Measurements from ENCODE around the gene LYRM4. TPM values are rescaled to one million over a fixed set of nuclear protein-coding genes. Genes with fewer than 3 reads are reported as not detected.

LYRM4 gene
- total RNA-seq, 1 donor from 2014 or later, result 34.4 TPM

DNA sequence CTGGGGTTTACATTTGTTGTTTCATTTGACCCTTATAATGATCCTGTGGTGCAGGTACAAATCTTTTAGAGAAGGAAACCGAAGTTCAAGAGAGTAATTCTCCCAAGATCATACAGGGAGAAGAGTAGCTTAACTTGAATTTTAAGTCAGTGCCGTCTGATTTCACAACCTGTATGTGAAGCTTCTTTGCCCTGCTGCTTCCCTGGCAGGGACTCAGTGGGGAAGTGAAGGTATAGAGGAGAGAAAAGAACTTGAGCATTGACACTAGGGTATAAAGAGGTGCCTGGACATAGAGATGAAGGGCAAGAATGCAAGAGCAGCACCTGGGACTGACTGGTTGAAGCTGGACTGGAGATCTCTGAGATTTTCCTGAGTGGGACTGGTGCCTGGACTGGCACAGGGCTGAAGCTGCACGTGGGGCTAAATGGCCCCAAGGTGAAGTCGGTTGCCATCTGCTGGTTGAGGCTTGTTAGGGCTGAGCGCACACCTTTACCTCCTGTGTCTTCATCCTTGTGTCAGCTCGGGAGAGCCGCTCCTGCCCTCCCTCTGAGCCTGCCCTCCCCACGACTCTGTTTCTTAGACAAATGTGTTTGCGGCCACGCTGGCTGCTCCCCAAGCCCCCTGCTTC lies 42.4 kb upstream of the LYRM4 start:
- no peaks in the 10 kb centered on the region for H3K36me3 Mint-ChIP-seq (ENCODE audit: insufficient read depth)
- peak overlapping the region; percentile 29 for H3K27ac Mint-ChIP-seq
- H3K9me3 Mint-ChIP-seq (ENCODE audit: low read depth), result no peaks in the 10 kb centered on the region
- H3K4me3 Mint-ChIP-seq (ENCODE audit: low read depth), result no peak overlapping the region
- peaks cover 4% of the 10 kb centered on the region for H3K4me1 Mint-ChIP-seq (ENCODE audit: low read depth)
- TF ChIP-seq, protein P1, sequence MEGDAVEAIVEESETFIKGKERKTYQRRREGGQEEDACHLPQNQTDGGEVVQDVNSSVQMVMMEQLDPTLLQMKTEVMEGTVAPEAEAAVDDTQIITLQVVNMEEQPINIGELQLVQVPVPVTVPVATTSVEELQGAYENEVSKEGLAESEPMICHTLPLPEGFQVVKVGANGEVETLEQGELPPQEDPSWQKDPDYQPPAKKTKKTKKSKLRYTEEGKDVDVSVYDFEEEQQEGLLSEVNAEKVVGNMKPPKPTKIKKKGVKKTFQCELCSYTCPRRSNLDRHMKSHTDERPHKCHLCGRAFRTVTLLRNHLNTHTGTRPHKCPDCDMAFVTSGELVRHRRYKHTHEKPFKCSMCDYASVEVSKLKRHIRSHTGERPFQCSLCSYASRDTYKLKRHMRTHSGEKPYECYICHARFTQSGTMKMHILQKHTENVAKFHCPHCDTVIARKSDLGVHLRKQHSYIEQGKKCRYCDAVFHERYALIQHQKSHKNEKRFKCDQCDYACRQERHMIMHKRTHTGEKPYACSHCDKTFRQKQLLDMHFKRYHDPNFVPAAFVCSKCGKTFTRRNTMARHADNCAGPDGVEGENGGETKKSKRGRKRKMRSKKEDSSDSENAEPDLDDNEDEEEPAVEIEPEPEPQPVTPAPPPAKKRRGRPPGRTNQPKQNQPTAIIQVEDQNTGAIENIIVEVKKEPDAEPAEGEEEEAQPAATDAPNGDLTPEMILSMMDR (IDR thresholded peaks at IDR 0.05; ENCODE audit: unreplicated experiment), result peak; percentile 67
- DNase-seq (ENCODE audit: low spot score, unreplicated experiment), result peak; percentile 22
- H3K27me3 Mint-ChIP-seq, result peaks cover 50% of the 10 kb centered on the region

DNA sequence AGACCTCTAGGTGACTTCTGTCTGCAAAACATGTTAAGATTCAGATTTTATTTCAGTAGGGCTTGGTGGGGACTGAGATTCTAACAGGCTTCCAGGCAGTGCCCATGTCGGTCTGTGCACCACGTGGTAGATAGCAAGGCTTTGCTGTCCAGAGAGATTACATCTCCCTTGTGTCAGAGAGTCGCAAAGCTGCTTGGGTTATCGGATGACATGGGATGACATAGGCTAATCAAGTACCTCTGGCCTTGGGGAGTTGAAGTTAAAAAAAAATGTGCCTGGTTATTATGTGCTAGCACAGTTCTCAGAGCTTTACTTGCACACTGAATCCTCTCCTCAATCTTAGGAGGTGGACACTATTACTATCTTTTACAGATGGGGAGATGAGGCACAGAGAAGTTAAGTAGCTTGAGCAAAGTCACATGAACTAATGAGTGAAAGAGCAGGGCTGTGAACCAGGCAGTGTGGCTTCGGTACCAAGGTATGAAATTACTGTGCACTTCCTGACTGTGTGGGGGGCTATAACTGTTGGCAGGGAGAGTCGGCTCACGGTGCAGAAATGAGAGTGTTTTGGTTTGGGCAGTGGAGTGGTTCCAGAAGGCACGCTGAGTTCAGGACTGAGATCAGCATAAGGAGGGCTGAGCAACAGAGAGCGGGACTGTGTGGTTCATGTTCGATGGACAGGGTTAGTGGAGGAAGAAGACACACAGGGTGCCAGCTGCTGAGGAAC lies 41.6 kb upstream of the LYRM4 start:
- H3K9me3 Mint-ChIP-seq (ENCODE audit: low read depth), result no peaks in the 10 kb centered on the region
- DNase-seq (ENCODE audit: low spot score, unreplicated experiment), result no peak
- no peak overlapping the region for H3K4me3 Mint-ChIP-seq (ENCODE audit: low read depth)
- no peaks in the 10 kb centered on the region for H3K36me3 Mint-ChIP-seq (ENCODE audit: insufficient read depth)
- H3K27me3 Mint-ChIP-seq, result peaks cover 56% of the 10 kb centered on the region
- H3K27ac Mint-ChIP-seq, result no peak overlapping the region
- TF ChIP-seq, protein P1 (IDR thresholded peaks at IDR 0.05; ENCODE audit: unreplicated experiment), result no peak
- H3K4me1 Mint-ChIP-seq (ENCODE audit: low read depth), result peaks cover 4% of the 10 kb centered on the region

DNA sequence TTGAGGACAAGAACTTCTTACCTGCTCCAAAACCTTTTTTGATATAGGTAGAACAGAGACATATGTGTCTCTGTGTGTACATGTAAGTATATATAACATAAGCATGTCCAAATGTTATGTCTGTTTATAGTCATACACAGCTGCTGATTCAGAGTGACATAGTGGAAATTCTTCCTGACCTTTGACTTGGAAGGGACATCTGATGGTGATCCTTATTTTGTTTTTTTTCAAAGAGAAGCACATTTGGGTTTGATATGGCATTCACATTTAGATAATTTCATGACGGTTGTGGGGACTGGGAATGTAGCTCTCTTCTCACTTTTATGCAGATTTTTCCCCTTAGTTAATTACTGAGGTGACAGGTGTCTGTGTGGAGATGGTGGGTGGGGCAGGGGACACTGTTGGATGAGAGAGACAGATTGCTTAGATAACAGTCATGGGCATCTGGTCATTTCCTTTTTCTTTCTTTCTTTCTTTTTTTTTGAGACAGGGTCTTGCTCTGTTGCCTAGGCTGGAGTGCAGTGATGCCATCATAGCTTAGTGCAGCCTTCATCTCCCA lies 39.5 kb upstream of the LYRM4 start:
- peaks cover 2% of the 10 kb centered on the region for H3K4me1 Mint-ChIP-seq (ENCODE audit: low read depth)
- no peak overlapping the region for H3K4me3 Mint-ChIP-seq (ENCODE audit: low read depth)
- TF ChIP-seq, protein P1 (IDR thresholded peaks at IDR 0.05; ENCODE audit: unreplicated experiment), result no peak

DNA sequence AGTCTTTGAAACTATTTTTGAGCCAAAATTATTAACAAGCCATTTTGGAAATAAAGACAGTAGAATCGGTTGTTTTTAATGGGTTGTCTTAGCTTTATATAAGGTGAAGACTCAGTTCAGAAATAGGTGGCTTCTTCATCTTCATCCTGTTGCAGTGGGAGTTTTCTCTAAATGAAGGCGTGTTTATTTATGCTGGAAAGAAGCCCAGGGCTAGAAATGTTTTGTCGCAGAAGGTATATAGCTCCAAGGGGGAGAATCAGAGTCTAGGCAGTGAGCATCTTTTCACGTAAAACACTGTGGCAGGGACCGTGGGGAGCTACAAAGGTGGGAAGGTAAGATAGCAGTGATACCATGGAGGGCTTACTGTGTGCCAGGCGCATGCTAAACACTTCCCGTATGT lies 34.9 kb upstream of the LYRM4 start:
- Mint-ChIP-seq H3K9me3 (ENCODE audit: low read depth) (no peaks in the 10 kb centered on the region), H3K36me3 (ENCODE audit: insufficient read depth) (no peaks in the 10 kb centered on the region), H3K27ac (no peak overlapping the region), H3K4me1 (ENCODE audit: low read depth) (peaks cover 17% of the 10 kb centered on the region), H3K4me3 (ENCODE audit: low read depth) (no peak overlapping the region), H3K27me3 (peaks cover 76% of the 10 kb centered on the region)
- TF ChIP-seq, protein P1 (IDR thresholded peaks at IDR 0.05; ENCODE audit: unreplicated experiment), result no peak
- DNase-seq (ENCODE audit: low spot score, unreplicated experiment), result no peak

More for the DNA sequence above, 39.5 kb upstream of the LYRM4 start:
- peaks cover 69% of the 10 kb centered on the region for H3K27me3 Mint-ChIP-seq
- no peak overlapping the region for H3K27ac Mint-ChIP-seq
- no peaks in the 10 kb centered on the region for H3K9me3 Mint-ChIP-seq (ENCODE audit: low read depth)
- no peak for DNase-seq (ENCODE audit: low spot score, unreplicated experiment)
- no peaks in the 10 kb centered on the region for H3K36me3 Mint-ChIP-seq (ENCODE audit: insufficient read depth)

DNA sequence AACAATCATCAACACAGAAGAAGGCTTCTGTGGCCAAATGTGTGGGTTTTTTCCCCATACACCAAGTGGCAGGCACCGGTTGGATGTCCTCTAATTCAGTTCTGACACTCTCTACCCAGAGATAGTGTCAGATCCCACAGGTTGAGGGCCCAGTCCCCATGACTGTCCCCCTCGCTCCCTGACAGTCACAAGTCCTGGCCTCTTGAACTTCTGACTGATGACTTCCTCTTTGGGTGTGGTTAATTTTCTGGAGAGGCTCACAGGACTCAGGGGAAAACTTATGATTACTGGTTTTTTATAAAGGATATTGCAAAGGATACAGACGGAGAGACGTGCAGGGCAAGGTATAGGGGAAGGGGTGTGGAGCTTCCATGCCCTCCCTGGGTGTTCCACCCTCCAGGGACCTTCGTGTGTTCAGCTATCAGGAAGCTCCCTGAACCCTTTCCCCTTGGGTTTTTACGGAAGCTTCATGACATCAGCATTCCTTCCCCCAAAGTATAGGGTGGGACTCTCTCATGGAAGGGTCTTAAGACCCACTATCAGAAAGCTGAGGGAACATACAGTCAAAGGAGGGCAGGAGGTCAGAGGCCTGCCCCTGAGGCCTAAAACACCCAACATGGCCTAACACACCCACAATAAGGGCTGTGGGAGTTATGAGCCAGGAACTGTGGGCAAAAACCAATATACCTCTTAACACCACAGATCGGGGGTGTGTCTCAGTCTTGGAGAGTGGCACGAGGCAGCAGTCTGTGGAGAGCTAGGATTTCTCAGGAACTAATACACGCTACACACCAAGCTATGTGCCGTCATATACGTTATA lies 33.9 kb upstream of the LYRM4 start:
- Mint-ChIP-seq H3K4me3 (ENCODE audit: low read depth) (no peak overlapping the region), H3K36me3 (ENCODE audit: insufficient read depth) (no peaks in the 10 kb centered on the region), H3K27me3 (peaks cover 77% of the 10 kb centered on the region), H3K27ac (no peak overlapping the region), H3K9me3 (ENCODE audit: low read depth) (no peaks in the 10 kb centered on the region), H3K4me1 (ENCODE audit: low read depth) (peaks cover 17% of the 10 kb centered on the region)
- TF ChIP-seq, protein P1 (IDR thresholded peaks at IDR 0.05; ENCODE audit: unreplicated experiment), result no peak
- DNase-seq (ENCODE audit: low spot score, unreplicated experiment), result no peak
